ENCODE data around the gene TPCN1. TPM values are rescaled to one million over a fixed set of nuclear protein-coding genes. Genes with fewer than 3 reads are reported as not detected.

Gene TPCN1
- total and polyA plus RNA-seq, 2 of the 8 experiments (the other 6 are each of a cell fraction or from before 2014, with no cell fraction given) = 14.9 to 21.4 TPM

DNA sequence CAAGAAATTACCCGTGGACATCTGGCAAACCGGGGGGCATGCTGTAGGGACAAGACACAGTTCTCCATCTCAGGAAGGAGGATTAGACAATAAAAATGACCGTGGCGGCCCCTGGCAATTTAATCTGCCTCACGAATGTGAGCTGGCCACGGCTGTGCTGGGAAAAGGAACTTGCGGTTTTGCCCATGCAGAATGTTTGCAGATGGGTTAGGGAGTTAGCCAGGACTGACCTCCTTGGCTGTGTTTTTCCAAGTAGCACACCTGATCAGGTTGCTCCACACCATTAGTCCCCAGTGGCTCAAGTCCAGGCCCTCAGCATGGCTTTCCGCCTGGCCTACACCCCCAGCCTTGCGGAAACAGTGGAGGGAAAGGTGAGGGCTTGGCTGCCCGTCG, 20.8 kb downstream of the TPCN1 start:
- Histone ChIP-seq H3K14ac (ENCODE audit: insufficient read length) (no peak overlapping the region), H3K79me2 (ENCODE audit: control insufficient read depth in 1 of 2, insufficient read depth in 2 of 2, low read length in 2 of 2) (no peaks in the 10 kb centered on the region; a peak in 1 of 4 replicates), H3K36me3 (ENCODE audit: control insufficient read depth in 2 of 4, insufficient read depth in 4 of 4, low read length in 3 of 4) (no peaks in the 10 kb centered on the region), H3K4ac (replicated peaks; ENCODE audit: insufficient read length, low read depth, low read length) (no peak overlapping the region), H2AK5ac (ENCODE audit: low read depth, low read length) (no peak overlapping the region), H3K23me2 (ENCODE audit: low read depth, low read length) (no peaks in the 10 kb centered on the region; the same call in 1 of the 2 replicates), H3K79me1 (ENCODE audit: low read depth, low read length) (no peaks in the 10 kb centered on the region; the same call in 1 of the 2 replicates), H3K4me3 (ENCODE audit: extremely low read depth in 1 of 4, insufficient read depth in 2 of 4, low read depth in 3 of 4, low read length in 4 of 4) (no peak overlapping the region), H2BK5ac (ENCODE audit: low read depth, low read length) (no peak overlapping the region), H2BK20ac (ENCODE audit: low read length) (no peak overlapping the region), H3K56ac (replicated peaks; ENCODE audit: insufficient read length, low read depth, low read length) (no peak overlapping the region), H3K4me1 (replicated peaks in 1 of 4; ENCODE audit: control insufficient read depth in 3 of 4, insufficient read depth in 4 of 4, low read length in 3 of 4) (peaks cover 14 to 28% (median 15%) of the 10 kb centered on the region in 4 experiments), H3K9ac (replicated peaks in 1 of 4; ENCODE audit: extremely low read depth in 1 of 4, low read depth in 3 of 4, low read length in 3 of 4) (no peak overlapping the region), H2BK120ac (replicated peaks; ENCODE audit: low read depth, low read length) (no peak overlapping the region), H4K91ac (replicated peaks; ENCODE audit: insufficient read length, low read length) (no peak overlapping the region), H4K8ac (ENCODE audit: extremely low read depth, insufficient read depth, low read length) (no peak overlapping the region), H3K23ac (ENCODE audit: insufficient read length) (no peak overlapping the region), H3K4me2 (ENCODE audit: insufficient read depth in 1 of 2, low read depth in 2 of 2, low read length in 2 of 2) (no peak overlapping the region), H2BK15ac (ENCODE audit: low read length) (no peak overlapping the region), H3K9me3 (ENCODE audit: insufficient read depth in 2 of 2, low read depth in 1 of 2, low read length in 1 of 2) (no peaks in the 10 kb centered on the region), H3K27ac (ENCODE audit: low read depth, low read length) (no peak overlapping the region), H2BK12ac (ENCODE audit: low read depth, low read length) (no peak overlapping the region), H2AFZ (ENCODE audit: low read length) (no peak overlapping the region), H4K5ac (ENCODE audit: insufficient read length, low read depth, low read length) (no peak overlapping the region), H3K18ac (ENCODE audit: extremely low read depth, low read length) (no peak overlapping the region), H3K27me3 (replicated peaks in 1 of 4; ENCODE audit: control insufficient read depth in 3 of 4, extremely low read depth in 1 of 4, insufficient read depth in 3 of 4, low read length in 3 of 4) (no peaks in the 10 kb centered on the region), H4K20me1 (replicated peaks in 1 of 2; ENCODE audit: control insufficient read depth in 1 of 2, insufficient read depth in 2 of 2, low read length in 2 of 2) (no peaks in the 10 kb centered on the region)
- DNase-seq (ENCODE audit: low read depth in 1 of 2, low spot score in 2 of 2) = no peak
- CTCF ChIA-PET (ENCODE audit: partially characterized antibody) = no interaction called here
- whole genome bisulfite sequencing, 2 experiments (ENCODE audit: extremely low coverage in 1 of 2, insufficient coverage in 1 of 2, insufficient read length in 1 of 2, insufficient replicate concordance in 2 of 2, low coverage in 1 of 2, low lambda C conversion rate in 2 of 2, missing lambda C conversion rate in 1 of 2) = 94% methylated on average over 11 of the region's 11 CpGs; no CpG with 5 or more reads in 1 of the 2 experiments
- no peak for FAIRE-seq
- POLR2A ChIA-PET (ENCODE audit: partially characterized antibody) = interaction anchor here (1.2 kb wide), 1 partner anchor 20 kb away, joined by 3 read pairs; no protein-coding TSS in a partner anchor
- TF ChIP-seq RBBP5 (IDR thresholded peaks at IDR 0.05; ENCODE audit: borderline replicate concordance, low read depth, low read length) = no peak

All from H1 (cell line).